Measurements from ENCODE around the gene FRMPD2. TPM values are rescaled to one million over a fixed set of nuclear protein-coding genes. Genes with fewer than 3 reads are reported as not detected.
"Not testable (repeated sequence)": the region's sequence is repeated elsewhere in the genome, so short reads cannot be mapped to it uniquely, and the experiment has no call there.

Gene FRMPD2
- total RNA-seq, 1 donor from 2014 or later, result under 0.01 TPM

DNA sequence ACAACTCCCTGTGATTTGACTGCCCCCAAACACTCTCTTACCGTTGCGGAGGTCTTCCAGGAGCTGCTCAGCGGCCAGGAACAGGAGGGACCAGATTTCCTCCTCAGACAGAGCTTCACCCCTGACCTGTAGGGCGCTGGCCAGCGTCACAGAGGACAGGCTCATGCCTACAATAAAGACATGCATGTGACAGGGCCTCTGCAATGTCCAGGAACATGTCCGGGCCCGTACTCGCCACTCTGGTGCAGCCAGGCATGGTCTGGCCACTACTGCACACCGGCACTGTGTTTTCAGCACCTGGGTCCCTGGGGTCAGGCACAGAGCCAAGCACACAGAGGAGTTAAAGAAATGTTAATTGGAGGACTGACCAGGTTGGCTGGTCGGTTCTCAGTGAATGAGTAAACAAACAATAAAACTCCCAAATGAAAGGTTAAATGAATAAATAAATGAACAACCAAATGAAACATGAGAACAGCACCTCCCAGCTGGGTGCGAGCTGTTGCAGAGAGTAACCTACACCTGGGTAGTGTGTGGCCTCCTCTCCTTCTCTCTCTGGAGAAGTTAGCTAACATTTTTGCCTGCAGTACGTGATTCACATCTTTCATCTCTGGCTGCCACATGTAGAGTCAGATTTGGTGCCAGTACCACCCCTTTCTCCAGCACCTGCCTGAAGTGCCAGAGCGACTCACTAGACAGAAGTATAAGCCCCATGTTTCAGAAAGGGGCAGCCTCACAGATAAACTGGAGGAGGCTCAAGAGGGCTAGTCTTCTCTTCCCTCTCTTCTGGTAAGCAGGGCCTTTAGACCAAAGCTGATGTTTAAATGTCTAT lies 22.8 kb downstream of the FRMPD2 start:
- peak in 1 of 2 donors; percentile 15 for DNase-seq (ENCODE audit: low read depth in 2 of 2)

DNA sequence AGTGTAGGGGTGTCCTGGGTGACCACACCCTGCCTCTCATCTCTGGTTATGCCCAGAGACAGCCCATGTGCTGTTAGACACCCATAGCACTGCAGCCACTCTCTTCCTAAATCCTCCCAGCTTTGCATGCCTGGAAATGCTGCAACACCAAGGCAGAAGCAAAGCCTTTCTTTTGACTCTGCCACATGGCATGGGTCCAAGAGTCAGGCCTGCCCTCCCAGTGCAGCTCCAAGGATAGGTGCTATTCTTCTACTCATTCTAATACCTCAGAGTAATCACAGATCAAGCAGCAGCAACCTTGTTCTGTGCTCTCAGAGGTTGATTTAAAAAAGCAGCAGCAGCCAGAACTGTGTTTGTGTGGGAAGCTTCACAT lies 23.4 kb downstream of the FRMPD2 start:
- DNase-seq (ENCODE audit: low read depth in 2 of 2), result no peak

DNA sequence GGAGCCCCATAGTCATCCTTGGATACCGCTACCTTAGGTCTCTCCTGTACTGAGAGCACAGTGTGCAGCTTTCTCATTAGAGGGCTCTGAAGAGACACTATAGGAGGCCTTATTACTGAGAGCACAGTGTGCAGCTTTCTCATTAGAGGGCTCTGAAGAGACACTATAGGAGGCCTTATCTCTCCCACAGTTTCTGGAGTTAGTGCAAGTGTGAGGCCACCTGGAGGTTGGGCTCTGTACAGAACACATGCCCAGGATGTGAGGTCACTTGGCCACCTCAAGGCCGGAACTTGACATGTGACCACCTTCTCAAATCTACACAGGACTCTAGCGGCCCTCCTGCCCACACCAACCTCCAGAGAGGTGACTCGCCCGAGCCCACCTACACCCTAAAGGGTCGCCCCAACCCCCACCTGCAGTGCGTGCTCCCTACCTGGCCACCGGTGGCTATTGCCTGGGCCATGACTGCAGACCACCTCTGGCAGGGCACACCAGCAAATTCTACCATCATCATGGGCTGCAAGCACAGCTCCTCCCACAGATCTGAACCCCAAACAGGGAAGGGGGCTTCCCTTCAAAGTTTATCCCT lies 24.6 kb downstream of the FRMPD2 start:
- no peak for DNase-seq (ENCODE audit: low read depth in 2 of 2)

DNA sequence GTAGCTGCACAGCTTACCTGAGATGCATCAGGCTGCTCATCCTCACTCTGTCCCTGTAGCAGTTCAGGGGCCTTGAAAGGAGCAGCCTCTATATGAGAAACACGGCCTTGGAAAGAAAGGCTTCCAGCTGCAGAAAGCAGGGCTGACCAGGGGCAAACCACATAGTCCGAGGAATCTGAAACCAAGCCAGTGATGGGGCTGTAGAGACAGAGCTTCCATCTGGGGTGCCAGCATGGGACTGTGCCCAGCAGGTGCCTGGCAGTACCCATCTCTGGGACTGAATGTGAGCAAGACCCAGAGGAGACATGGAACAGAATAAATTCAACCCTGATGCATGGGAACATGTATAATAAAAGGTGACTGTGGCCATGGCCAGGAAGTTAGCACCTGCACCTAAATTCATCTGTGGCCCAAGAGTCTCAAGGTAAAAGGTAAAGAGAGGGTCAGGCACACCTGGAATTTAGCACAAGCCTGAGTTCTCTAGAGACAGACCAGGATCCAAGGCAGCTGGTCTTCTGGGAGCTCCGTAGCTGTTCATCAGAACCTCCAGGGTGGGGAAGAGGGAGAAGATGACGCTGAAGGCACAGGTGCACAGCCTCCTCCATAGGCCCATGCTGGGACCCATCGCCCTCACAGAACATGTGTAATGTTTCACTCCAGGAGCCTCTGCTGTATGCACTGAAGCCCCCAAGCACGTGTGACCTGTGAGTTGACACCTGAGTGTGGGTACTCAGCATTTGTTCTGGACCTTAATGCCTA lies 25.3 kb downstream of the FRMPD2 start:
- DNase-seq (ENCODE audit: low read depth in 2 of 2), result no peak

DNA sequence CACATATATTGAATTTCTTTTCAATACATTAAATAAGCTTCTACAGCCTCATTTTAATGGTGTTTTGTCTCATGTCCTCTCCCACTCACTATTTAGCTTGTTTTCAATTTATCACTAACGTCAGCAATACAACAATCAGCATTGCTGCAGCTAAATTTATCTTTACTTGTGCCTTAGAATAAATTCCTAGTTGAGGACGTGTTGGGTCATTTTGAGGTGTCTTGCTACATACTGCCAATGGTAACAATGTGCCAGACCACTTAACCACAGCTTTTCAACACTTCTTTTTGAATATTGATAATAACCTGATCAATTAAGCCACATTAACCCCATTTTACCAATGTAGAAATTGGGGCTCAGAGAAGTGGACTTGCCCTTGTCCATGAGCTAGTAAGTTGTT lies 26.0 kb downstream of the FRMPD2 start:
- DNase-seq (ENCODE audit: low read depth in 2 of 2), result no peak

DNA sequence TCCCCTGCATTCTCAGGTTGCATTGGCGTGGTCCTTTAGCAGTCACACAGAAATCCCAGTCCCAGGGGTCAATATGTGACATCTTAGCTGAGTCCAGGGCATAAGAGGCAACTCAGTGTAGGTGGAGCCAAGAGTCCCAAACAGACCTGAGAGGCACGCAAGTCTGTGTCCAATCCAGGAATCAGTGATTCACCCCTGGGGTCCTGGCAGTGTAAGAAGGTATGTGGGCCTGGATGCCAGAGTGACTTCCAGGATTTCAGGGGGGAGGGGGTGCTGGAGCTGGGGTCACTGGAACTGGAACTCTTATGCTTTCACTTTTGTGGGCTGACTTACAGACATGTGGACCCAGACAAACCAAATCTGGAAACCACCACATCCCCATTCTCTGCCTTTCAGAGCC lies 26.8 kb downstream of the FRMPD2 start:
- no peak for DNase-seq (ENCODE audit: low read depth in 2 of 2)

DNA sequence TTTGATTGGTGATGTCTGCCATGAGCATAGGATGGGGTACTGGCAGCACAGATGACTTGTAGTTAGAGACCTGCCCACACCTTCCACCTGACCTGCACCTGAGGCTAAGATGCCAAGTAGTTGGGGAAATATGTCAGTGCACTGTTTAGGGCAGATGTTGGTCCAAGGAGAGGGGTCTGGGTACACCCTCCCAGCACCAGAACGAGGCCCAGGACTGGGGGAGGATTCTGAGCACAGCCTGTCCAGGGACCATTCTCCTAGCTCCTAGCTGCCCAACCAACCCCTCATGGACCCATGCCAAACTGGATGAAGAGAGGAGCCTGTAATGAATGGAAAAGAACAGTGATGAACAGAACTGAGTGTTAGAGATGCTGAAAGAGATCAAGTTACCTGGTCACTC lies 28.0 kb downstream of the FRMPD2 start:
- DNase-seq (ENCODE audit: low read depth in 2 of 2), result no peak

DNA sequence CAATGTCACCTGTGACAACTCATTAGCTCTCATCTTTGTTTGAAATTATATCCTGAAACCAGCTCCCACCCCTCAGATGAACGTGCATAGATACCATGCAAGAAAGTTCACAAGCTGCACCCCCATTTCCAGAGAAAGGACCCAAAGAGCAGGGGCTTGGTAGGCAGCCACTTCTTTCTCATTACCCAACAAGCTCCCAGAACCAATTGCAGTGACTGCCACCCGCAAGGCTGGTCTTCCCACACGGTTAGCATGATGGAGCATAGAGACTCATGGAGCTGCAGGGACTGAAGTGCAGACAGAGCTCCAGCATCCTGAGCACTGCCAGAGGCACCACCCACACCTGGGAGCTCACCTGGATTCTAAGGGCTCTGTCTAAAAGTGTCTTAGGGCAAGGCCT lies 28.5 kb downstream of the FRMPD2 start:
- DNase-seq (ENCODE audit: low read depth in 2 of 2), result no peak

DNA sequence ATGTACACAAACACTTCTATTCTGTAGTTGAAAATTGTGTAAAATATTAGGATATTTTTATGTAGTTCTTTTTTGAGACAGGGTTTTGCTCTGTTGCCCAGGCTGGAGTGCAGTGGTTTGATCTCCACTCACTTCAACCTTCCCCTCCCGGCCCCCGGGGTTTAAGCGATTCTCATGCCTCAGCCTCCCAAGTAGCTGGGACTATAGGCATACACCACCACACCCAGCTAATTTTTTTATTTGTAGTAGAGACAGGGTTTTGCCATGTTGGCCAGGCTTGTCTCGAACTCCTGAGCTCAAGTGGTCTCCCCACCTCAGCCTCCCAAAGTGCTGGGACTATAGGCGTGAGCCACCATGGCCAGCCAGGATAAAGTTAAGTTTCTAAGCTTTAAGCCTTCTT lies 30.6 kb downstream of the FRMPD2 start:
- not testable (repeated sequence) for DNase-seq (ENCODE audit: low read depth in 2 of 2)

DNA sequence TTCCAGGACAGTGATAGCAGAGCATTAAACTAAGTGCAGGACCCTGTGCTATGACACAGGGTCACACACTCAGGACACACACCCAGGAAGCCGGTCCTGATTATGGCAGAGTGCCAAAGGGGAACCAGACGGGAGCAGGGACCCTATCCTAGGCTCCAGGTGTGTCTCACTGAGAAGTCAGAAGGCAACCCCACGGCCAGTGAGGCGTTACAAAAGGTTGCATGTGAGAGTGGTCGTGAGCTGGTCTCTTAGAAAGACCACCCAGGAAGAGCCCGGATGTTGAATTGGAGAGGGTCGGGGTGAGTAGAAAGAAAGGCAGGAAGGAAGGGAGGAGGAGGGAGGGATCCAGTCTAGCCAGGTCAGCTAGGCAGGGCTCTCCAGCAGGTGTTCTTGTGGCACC lies 31.0 kb downstream of the FRMPD2 start:
- DNase-seq (ENCODE audit: low read depth in 2 of 2), result no peak

DNA sequence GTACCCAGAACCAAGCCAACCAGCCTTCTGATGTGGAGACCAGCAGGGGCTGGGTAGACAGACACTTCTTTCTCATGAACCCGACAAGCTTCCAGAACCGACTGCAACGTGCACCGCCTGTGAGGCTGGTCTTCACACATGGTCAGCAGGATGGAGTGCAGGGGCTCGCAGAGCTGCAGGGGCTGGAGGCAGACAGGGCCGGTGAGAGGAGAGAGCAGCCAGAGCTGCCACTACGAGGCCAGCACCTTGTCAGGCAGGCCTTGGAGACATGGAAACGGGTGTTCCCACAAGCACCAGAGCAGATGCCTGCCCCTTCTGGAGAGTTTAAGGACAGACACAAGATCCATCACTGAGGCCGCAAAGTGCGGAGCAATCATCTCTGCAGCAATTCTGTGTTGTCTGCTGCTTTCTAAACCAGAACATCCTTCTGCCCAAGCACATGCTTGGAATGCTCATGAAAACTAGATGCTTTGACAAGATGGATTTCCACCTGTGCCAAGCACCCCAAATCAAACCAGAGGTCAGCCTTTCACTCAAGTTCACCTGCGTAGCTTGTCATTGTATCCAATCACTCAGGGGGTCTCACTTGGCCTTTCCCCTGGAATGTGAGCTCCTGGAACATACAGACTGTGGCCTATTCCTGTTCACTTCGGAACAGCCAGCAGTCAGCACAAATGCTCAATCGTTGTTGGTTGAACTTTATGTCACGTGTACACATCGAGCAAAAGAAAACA lies 32.2 kb downstream of the FRMPD2 start:
- no peak for DNase-seq (ENCODE audit: low read depth in 2 of 2)

DNA sequence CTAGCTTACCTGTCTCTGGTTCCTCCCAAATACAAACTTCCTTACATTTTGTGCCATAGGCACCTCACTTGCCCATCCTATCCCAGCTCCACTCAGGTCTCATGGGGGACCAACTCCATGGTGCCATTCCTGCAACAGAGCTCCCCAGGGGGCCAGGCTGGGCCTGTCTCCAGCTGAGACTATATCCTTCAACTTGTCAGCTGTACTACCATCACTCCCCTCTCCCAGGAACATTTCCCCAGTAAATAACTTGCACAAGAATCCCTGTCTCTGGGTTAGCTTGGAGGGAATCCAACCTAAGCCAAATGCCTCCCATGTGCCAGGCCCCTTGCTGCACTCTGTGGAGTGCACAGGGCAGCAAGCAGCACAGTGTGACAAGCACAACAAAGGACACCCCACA lies 33.2 kb downstream of the FRMPD2 start:
- no peak for DNase-seq (ENCODE audit: low read depth in 2 of 2)

DNA sequence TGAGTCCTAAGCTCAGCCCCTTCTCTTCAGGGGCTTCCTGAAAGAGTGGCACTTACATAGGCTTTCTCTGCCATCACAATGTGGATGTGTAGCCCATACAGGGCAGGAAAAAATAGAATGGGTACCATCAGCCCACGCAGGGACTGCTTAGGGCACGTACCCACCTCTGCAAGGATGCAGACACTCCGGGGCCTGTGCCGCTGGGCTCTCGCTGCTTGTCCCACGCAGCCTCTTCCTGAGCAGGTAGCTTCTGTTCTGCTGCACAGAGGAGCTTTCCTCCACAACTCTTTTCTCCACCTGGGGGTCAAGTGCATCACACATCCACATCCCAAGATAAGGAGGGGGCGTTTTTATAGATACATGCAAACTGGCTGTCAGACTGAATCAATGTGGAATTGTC lies 34.3 kb downstream of the FRMPD2 start:
- no peak for DNase-seq (ENCODE audit: low read depth in 2 of 2)

DNA sequence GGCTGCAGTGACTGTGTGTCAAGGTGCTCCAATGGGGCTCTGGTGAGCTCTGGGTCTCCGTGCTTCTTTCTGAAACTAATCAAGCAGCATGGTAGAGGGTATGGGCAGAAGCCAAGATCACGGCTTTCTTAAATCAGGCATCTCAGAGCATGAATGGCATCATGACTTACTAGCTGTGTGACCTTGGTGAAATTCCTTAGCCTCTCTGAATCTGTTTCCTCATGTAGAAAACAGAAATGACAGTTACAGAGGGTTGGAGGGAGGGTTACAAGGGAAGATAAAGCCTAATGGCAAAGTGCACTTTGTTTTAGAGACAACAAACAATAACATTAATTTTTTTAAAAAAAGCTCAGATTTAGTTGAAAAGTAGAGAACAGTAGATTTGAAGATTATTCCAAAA lies 34.9 kb downstream of the FRMPD2 start:
- DNase-seq (ENCODE audit: low read depth in 2 of 2), result no peak

DNA sequence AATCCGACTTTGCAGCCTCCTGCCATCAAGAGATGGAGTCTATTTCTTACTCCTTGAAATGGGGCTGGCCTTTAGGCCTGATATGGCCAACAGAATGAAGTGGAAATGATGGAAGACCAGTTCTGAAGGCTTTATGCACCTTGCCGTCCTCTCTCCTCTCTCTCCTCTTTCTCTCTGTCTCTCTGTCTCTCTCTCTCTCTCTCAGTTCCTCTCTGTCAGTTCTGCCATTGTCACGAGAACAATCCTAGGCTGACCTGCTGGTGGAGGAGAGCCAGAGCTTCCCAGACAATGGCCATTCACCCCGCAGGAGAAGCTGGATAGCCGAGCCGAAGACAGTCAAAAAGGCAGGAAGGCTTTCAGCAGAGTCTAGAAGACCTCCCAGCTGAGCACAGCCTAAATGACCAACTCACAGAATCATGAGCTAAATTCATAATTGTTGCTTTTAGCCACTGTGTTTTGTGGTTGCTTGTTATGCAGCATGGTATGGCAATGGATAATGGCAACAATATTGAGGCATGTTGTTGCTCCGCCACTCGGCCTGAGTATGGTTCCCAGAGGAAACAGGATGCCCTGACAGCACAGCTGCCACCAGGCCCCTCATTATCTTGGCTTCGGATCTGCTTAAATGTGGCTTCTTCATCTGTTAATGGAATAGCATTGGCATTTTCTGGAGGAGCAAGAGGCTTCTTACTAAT lies 35.5 kb downstream of the FRMPD2 start:
- DNase-seq (ENCODE audit: low read depth in 2 of 2), result no peak

DNA sequence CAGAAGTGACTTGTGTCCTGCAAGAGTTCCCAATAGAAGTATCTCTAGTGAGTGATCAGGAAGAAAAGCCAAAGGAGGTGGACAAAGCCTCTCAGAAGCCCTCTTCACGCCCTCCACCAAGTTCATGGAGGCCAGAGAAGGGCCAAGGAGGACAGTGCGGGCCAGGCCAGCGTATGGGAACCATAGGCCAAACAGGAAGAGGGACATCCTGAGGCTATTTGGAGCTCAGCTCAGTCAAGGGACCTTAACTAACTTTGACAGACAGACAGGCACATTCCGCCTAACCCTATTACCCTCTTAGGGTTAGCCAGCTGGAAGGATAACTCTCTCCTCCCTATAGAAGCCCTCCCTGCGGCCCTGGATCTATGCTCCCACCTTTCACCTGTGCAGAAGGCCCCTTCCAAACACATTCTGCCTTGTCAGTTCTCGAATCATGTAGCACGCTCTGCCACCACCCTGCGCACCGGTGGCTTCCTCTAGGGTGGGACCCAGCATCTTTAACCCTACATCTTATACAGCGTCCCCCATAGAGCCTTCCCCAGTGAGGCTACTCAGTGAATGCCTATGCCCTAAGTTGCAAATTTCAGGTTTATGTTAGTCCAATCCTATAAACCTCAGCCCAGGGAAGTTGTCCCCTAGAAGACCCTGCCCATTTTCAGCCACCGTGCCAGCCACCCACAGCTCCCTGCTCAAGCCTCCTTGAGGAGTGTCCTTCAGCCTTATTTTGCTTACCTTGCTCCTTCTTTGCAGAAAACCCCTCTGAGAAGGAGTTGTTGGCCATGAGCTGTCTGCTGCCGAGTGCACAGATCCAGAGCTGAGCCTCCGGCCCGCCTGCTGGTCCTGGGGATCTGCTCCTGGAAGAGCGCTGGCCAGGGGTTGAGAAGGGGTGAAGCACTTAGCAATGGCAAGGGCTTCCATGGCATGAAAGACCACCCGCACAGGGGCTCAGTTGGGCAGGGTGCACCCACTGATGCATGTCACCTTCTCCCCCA lies 36.9 kb downstream of the FRMPD2 start:
- no peak for DNase-seq (ENCODE audit: low read depth in 2 of 2)

DNA sequence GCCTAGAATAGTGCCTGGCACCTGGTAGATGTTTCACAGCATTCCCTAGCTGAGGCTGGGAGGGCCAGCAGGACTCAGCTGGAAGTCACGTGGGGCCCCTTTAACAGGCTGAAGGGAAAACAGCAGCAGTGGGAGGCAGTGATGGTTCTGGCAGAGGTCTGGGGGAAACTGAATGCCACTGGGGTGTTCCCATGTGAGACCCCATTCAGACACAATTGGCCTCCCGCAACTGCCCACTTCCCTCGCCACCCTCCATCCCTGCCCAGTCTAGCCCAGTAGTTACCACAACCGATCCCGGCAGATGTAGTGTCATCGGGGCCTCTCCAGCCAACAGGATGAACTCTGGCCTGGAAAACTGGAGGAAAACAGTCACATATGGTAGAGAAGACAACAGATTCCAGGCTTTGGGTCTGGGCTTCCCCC lies 38.3 kb downstream of the FRMPD2 start:
- DNase-seq (ENCODE audit: low read depth in 2 of 2), result peak in 1 of 2 donors; percentile 14

DNA sequence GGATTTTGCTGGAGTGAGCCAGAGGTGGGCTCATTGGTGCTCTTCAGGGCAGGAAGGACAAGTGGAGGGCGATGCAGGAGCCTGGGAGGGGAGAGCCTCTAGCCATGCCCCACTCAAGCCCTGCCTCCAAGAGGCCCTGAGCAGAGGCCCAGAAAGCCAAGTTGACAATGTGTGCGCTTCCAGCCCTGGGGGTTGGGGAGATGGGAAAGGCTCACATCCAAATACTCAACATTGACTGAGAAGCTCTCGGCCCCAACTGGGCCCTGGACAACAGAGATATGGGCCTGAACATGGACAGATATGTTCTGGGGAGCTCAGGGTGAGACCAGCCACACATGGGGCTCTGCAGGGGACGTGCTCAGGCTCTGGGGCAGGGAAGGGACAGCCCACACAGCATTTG lies 39.0 kb downstream of the FRMPD2 start:
- DNase-seq (ENCODE audit: low read depth in 2 of 2), result no peak

DNA sequence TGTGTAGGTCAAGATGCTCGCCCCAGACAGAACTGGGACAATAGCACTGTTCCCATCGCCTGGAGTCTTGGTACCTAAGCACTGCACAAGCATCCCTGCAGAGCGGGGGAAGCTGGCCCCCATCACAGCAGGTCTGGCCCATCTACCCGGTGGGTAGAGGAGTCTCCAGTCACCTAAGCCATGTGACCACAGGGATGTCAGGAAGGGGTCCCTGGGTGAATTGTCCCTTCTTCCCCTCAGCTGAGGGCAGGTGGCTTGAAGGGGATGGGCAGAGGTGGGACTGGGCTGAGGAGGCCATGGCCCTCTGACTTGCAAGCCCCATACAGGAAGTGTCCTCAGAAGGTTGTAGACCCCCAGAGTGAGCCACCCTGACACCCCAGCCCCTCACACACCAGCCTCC lies 39.7 kb downstream of the FRMPD2 start:
- DNase-seq (ENCODE audit: low read depth in 2 of 2), result no peak

DNA sequence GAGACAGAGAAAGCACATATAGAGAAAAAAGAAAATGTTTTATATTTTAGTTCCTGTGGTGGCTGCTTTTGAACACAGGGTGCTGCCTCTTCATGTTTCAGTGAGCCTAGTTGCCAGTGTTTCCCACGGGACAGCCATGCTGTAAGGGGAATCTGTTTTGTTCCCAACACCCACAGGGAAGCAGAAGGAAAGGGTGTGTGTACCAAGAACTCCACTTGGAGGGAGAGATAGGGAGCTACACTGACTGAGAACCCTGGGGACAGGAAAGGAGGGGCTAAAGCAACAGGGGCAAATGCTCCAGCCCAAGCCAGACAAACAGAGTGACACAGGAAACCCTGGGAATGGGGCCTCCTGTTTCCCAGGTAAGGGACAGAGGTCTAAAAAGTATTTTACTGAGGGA lies 40.2 kb downstream of the FRMPD2 start:
- DNase-seq (ENCODE audit: low read depth in 2 of 2), result no peak

All from lung microvascular endothelial cell (primary cell).